K562 (cell line): ENCODE data around the gene GATC. TPM values are rescaled to one million over a fixed set of nuclear protein-coding genes. Genes with fewer than 3 reads are reported as not detected.

Source experiments
- ARNT ChIP-seq, 2 experiments: fragments of 450-650 bp; IDR thresholded peaks; 2 replicates each; pipeline ENCODE4 v1.6.1; 2016; ENCODE audit warnings: mild to moderate bottlenecking in 1 of 2
- CBX1 ChIP-seq: sonication (generic); IDR thresholded peaks from 2 replicates; pipeline ENCODE4 v1.6.1; 2016; ENCODE audit warnings: antibody characterized with exemption, low read depth, mild to moderate bottlenecking
- DDX20 ChIP-seq: fragments of 450-650 bp; IDR thresholded peaks from 2 replicates; pipeline ENCODE4 v1.6.1; 2016; ENCODE audit warnings: missing genetic modification characterization, low read depth, mild to moderate bottlenecking, missing compliant biosample characterization, moderate library complexity
- E2F5 ChIP-seq: sonication (generic); formaldehyde crosslinking; IDR thresholded peaks from 2 replicates; pipeline ENCODE4 v1.8.0; 2022; ENCODE audit warnings: mild to moderate bottlenecking, missing genetic modification reagents
- E2F8 ChIP-seq: fragments of 450-650 bp; IDR thresholded peaks from 2 replicates; pipeline ENCODE4 v1.7.1; 2018; ENCODE audit warnings: mild to moderate bottlenecking, low read depth; ENCODE audit not compliant: partially characterized antibody
- ETV5 ChIP-seq: sonication (generic); formaldehyde crosslinking; IDR thresholded peaks from 2 replicates; pipeline ENCODE4 v1.4.0; 2020; ENCODE audit warnings: low read depth, mild to moderate bottlenecking, missing genetic modification reagents
- HSF4 ChIP-seq: fragments of 250-450 bp; sonication (Bioruptor Pico); IDR thresholded peaks from 2 replicates; pipeline ENCODE4 v2.1.2; 2022; ENCODE audit warnings: mild to moderate bottlenecking, moderate library complexity, borderline replicate concordance
- KDM1A ChIP-seq, 2 experiments: fragments of 450-650 bp; IDR thresholded peaks; 2 replicates each; pipeline ENCODE4 v1.6.1; 2016; ENCODE audit warnings: mild to moderate bottlenecking in 2 of 2
- MEIS2 ChIP-seq: fragments of 450-650 bp; IDR thresholded peaks from 2 replicates; pipeline ENCODE4 v1.6.1; 2014; ENCODE audit warnings: mild to moderate bottlenecking; ENCODE audit not compliant: partially characterized antibody
- MITF ChIP-seq: IDR thresholded peaks from 2 replicates; pipeline ENCODE4 v1.6.1; 2014; ENCODE audit warnings: antibody characterized with exemption
- MTA1 ChIP-seq: fragments of 450-650 bp; IDR thresholded peaks from 2 replicates; pipeline ENCODE4 v1.6.1; 2017; ENCODE audit warnings: borderline replicate concordance
- NCOA6 ChIP-seq: fragments of 450-650 bp; IDR thresholded peaks from 2 replicates; pipeline ENCODE4 v1.6.1; 2017; ENCODE audit warnings: mild to moderate bottlenecking
- NFATC3 ChIP-seq: fragments of 450-650 bp; IDR thresholded peaks from 2 replicates; pipeline ENCODE4 v1.6.1; 2017; ENCODE audit warnings: mild to moderate bottlenecking
- NFE2 ChIP-seq: IDR thresholded peaks from 2 replicates; pipeline ENCODE4 v1.6.1; 2014; ENCODE audit warnings: antibody characterized with exemption, low read depth
- POU5F1 ChIP-seq: fragments of 150-350 bp; IDR thresholded peaks from 2 replicates; pipeline ENCODE4 v1.6.1; 2014; ENCODE audit warnings: borderline replicate concordance, low read length, low read depth, mild to moderate bottlenecking; ENCODE audit not compliant: partially characterized antibody
- SMARCA5 ChIP-seq: fragments of 450-650 bp; IDR thresholded peaks from 2 replicates; pipeline ENCODE4 v1.6.1; 2016
- SMC3 ChIP-seq: conservative IDR thresholded peaks from 2 replicates; pipeline ENCODE4 v1.6.1; 2011; ENCODE audit warnings: low read depth, low read length, improper control_type of control experiment; ENCODE audit not compliant: insufficient read depth
- SREBF1 ChIP-seq: fragments of 150-350 bp; IDR thresholded peaks from 2 replicates; pipeline ENCODE4 v1.6.1; 2014; ENCODE audit warnings: antibody characterized with exemption, low read depth, low read length, borderline replicate concordance
- TAF9B ChIP-seq: fragments of 450-650 bp; IDR thresholded peaks from 2 replicates; pipeline ENCODE4 v1.6.1; 2018; ENCODE audit warnings: mild to moderate bottlenecking; ENCODE audit not compliant: partially characterized antibody
- TCF7L2 ChIP-seq: fragments of 150-350 bp; IDR thresholded peaks from 2 replicates; pipeline ENCODE4 v1.6.1; 2016; ENCODE audit warnings: low read depth, mild to moderate bottlenecking, low read length, moderate library complexity
- ZBTB17 ChIP-seq: fragments of 450-650 bp; formaldehyde crosslinking; IDR thresholded peaks from 2 replicates; pipeline ENCODE4 v1.4.0; 2020; ENCODE audit warnings: mild to moderate bottlenecking
- ZNF277 ChIP-seq: fragments of 250-450 bp; sonication (Bioruptor Pico); IDR thresholded peaks from 2 replicates; pipeline ENCODE4 v1.8.0; 2022; ENCODE audit warnings: inconsistent platforms, mild to moderate bottlenecking, moderate library complexity, borderline replicate concordance
- ZNF551 ChIP-seq: fragments of 250-450 bp; sonication (Bioruptor Pico); IDR thresholded peaks from 2 replicates; pipeline ENCODE4 v1.5.0; 2021; ENCODE audit warnings: mild to moderate bottlenecking, moderate library complexity
- polyA plus RNA-seq, 8 experiments: library from polyadenylated mRNA; depleted of rRNA in 4 of 8; stranded (reverse) in 5 of 8; unstranded in 3 of 8; fragments of >200 nt; fragmentation: Nextera tagmentation in 2 of 8; fragmentation: Illumina TruSeq in 1 of 8; extraction: Ambion mirVana in 2 of 8; extraction: Trizol in 1 of 8; gene quantifications; 2 replicates each; pipeline versions ENCODE4 v1.2.1 to v1.2.3, GENCODE V29; 2011 to 2014; ENCODE audit warnings: inconsistent platforms in 1 of 8, missing spikeins in 1 of 8
- total RNA-seq, 7 experiments: library from RNA; depleted of rRNA in 6 of 7; stranded (reverse); fragments of >200 nt in 6 of 7; fragmentation: Illumina TruSeq in 2 of 7; extraction: Trizol in 2 of 7; gene quantifications; 2 replicates each; pipeline versions ENCODE4 v1.2.1 to v1.2.3, GENCODE V29; 2011 to 2021; ENCODE audit warnings: low replicate concordance in 1 of 7

GATC gene
- total and polyA plus RNA-seq, 9 of the 15 experiments (the other 6 are each of a cell fraction or from before 2014, with no cell fraction given): 5.8 to 52.6 (median 28.2) TPM

- TF ChIP-seq POU5F1 (no peak), NFATC3 (no peak), CBX1 (no peak), HSF4 (no peak), ETV5 (CRISPR knock-in tag) (no peak), TAF9B (no peak), ZNF551 (no peak), ZNF277 (no peak), MEIS2 (no peak), E2F5 (CRISPR knock-in tag) (no peak), MTA1 (no peak), ARNT (IDR thresholded peaks at IDR 0.05) (no peak), SMARCA5 (no peak), TCF7L2 (no peak), E2F8 (no peak), ZBTB17 (CRISPR knock-in tag) (no peak), DDX20 (tag) (no peak), MITF (no peak), NFE2 (no peak), KDM1A (IDR thresholded peaks at IDR 0.05) (peak in 1 of 2 experiments; percentile 55; a peak in 1 of 4 replicates), SMC3 (no peak), NCOA6 (no peak), SREBF1 (no peak)
Measured at GRCh38 chr12:120468821-120469449, 22.7 kb downstream of the GATC start (continued).
